Duodenal mucosa (tissue), 2 donors: Measurements from ENCODE around the gene KIF13A.

Experiments
- H3K27ac ChIP-seq: one replicate; pipeline ENCODE4 v1.7.0; 2013; ENCODE audit warnings: low read depth, low read length
- H3K27me3 ChIP-seq, 2 donors: one replicate each; pipeline ENCODE4 v1.7.0; 2013; ENCODE audit warnings: low read length in 2 of 2, control low read depth in 1 of 2; ENCODE audit not compliant: insufficient read depth in 2 of 2, control insufficient read depth in 1 of 2
- H3K36me3 ChIP-seq, 2 donors: one replicate each; pipeline ENCODE4 v1.7.0; 2013; ENCODE audit warnings: low read length in 2 of 2, control low read depth in 1 of 2; ENCODE audit not compliant: insufficient read depth in 2 of 2, control insufficient read depth in 1 of 2
- H3K4me1 ChIP-seq, 2 donors: one replicate each; pipeline ENCODE4 v1.7.0; 2013; ENCODE audit warnings: low read length in 2 of 2, control low read depth in 1 of 2; ENCODE audit not compliant: insufficient read depth in 2 of 2, control insufficient read depth in 1 of 2
- H3K4me3 ChIP-seq, 2 donors: one replicate each; pipeline ENCODE4 v1.7.0; 2013; ENCODE audit warnings: low read length in 2 of 2, low read depth in 1 of 2
- H3K9ac ChIP-seq, 2 donors: one replicate each; pipeline ENCODE4 v1.7.0; 2013; ENCODE audit warnings: low read length in 2 of 2, low read depth in 1 of 2
- H3K9me3 ChIP-seq, 2 donors: one replicate each; pipeline ENCODE4 v1.7.0; 2013; ENCODE audit warnings: low read length in 2 of 2, control low read depth in 1 of 2; ENCODE audit not compliant: control insufficient read depth in 1 of 2

KIF13A gene

DNA sequence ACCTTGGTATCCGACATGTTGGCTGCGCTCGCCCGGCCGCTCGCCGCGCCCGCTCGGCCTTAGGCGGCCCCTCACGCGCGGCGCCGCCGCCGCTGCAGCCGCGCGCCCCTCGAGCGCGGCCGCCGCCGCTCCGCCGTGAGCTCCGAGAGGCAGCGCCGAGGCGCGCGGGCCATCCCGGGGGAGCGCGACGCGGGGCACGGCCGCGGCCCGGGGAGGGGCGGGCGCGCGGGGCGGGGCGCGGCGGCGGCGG, at the start of gene KIF13A:
Gene KIF13A, minus strand, starts transcription at position 189 of the 250 bp plus-strand sequence. Its CDS starts 172 bp downstream, at position 17.
- Histone ChIP-seq H3K4me3 (peak within 1 kb of the TSS; percentile 86 to 95), H3K27me3 (no peaks in the 10 kb centered on the region), H3K4me1 (peaks cover 26% of the 10 kb centered on the region in 2 donors), H3K27ac (peak within 1 kb of the TSS; percentile 79), H3K9ac (peak within 1 kb of the TSS; percentile 76 to 89), H3K9me3 (no peaks in the 10 kb centered on the region), H3K36me3 (peaks cover 0 to 1% of the 10 kb centered on the region in 2 donors)

DNA sequence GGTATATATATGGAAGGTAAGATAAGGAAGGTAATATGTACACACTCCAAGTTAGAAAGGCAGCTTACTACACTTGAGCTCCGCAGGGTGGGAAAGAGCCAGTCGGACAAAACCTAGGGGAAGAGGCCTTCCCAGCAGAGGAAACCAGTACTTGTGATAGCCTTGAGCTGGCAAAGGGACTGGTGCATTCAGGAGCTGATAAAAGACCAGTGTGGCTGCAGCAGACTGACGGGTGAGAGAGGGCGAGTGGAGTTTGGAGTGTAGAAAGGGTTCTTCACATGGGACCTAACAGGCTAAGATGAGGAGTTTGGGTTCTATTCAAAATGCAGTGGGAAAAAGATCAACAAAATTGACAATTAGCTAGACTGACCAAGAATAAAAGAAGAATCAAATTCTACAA, 49.3 kb upstream of the KIF13A start:
- no peak overlapping the region for H3K9ac ChIP-seq
- no peaks in the 10 kb centered on the region for H3K4me1 ChIP-seq
- no peak overlapping the region for H3K4me3 ChIP-seq
- H3K27me3 ChIP-seq, result no peaks in the 10 kb centered on the region
- H3K36me3 ChIP-seq, result no peaks in the 10 kb centered on the region
- no peak overlapping the region for H3K27ac ChIP-seq
- H3K9me3 ChIP-seq, result no peaks in the 10 kb centered on the region

DNA sequence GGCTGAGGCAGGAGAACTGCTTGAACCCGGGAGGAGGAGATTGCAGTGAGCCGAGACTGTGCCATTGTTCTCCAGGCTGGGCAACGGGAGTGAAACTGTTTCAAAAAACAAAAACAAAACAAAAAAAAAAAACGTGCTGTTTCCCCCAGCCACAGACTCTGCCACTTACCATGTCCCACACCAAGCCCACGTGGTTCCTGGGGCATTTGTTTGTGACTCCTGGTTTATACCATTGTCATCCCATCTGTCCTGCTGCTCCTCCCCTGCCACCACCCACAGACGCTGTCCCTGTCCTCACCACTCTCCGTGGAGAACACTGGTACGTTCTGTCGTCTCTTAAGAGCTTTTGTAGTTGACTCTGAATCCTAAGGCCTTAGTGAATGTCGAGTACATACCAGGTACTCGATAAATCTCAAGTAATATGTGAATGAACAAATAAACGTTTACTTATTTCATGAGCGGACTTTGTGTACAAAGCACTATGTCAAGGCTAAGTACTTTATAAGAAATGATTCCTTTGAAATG, 48.0 kb upstream of the KIF13A start:
- no peaks in the 10 kb centered on the region for H3K4me1 ChIP-seq
- no peak overlapping the region for H3K9ac ChIP-seq
- H3K27ac ChIP-seq, result no peak overlapping the region
- H3K9me3 ChIP-seq, result no peaks in the 10 kb centered on the region
- no peaks in the 10 kb centered on the region for H3K36me3 ChIP-seq
- no peak overlapping the region for H3K4me3 ChIP-seq
- no peaks in the 10 kb centered on the region for H3K27me3 ChIP-seq

DNA sequence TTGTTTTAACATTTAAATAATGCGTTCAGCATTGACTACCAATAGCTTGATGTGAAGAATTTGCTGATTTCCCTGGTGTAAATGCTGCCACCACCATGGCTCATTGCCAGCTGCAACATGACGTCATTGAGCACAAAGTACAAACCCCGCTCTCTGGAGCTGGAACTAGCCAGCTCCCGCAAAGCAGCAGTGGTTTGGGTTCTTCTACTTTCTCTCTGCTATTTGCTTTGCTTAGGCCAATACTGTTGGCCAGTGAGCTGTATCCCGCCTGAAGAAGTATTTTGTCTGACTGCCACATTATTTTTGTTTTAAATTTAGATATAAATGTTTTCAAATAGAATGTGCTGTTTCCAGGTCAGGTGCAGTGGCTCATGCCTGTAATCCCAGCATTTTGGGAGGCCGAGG, 47.4 kb upstream of the KIF13A start:
- H3K27ac ChIP-seq, result no peak overlapping the region
- no peaks in the 10 kb centered on the region for H3K36me3 ChIP-seq
- no peaks in the 10 kb centered on the region for H3K4me1 ChIP-seq
- H3K27me3 ChIP-seq, result no peaks in the 10 kb centered on the region
- H3K9me3 ChIP-seq, result no peaks in the 10 kb centered on the region
- no peak overlapping the region for H3K9ac ChIP-seq
- H3K4me3 ChIP-seq, result no peak overlapping the region

DNA sequence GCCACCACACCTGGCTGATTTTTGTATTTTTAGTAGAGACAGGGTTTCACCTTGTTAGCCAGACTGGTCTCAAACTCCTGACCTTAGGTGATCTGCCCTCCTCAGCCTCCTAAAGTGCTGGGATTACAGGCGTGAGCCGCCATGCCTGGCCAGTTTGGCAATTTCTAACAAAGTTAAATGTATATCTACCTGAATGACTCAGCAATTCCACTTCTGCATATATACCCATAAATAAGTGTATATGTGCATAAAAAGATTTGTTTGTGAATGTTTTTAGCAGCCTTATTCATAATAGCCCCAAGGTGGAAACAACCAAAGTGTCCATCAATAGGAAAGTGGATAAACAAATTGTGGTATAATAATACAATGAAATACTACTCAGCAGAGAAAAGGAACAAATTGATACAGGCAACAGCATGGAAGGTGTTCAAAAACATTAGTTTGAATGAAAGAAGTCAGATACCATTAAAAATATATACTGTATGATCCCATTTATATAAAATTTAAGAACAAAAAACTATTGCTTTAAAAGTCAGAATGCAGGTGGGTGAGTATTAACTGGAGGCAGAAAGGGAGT, 44.3 kb upstream of the KIF13A start:
- H3K27me3 ChIP-seq, result no peaks in the 10 kb centered on the region
- H3K4me1 ChIP-seq, result no peaks in the 10 kb centered on the region
- H3K4me3 ChIP-seq, result no peak overlapping the region
- H3K9ac ChIP-seq, result no peak overlapping the region
- H3K36me3 ChIP-seq, result no peaks in the 10 kb centered on the region
- no peak overlapping the region for H3K27ac ChIP-seq
- no peaks in the 10 kb centered on the region for H3K9me3 ChIP-seq

DNA sequence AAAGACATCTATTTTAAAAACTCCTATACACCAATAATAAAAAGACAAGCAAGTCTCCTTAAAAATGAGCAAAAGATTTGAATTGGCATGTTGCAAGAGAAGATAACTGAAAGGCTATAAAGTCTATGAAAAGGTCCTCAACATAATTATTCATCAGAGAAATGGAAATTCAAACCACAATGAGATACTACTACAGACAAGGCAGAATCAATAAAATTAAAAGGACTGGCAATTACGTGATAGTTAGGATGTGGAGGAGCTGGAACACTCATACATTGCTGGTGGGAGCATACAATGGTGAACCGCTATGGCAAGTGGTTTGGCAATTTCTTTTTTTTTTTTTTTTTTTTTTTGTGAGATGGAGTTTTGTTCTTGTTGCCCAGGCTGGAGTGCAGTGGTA, 43.8 kb upstream of the KIF13A start:
- no peak overlapping the region for H3K4me3 ChIP-seq
- H3K27me3 ChIP-seq, result no peaks in the 10 kb centered on the region
- no peaks in the 10 kb centered on the region for H3K9me3 ChIP-seq

DNA sequence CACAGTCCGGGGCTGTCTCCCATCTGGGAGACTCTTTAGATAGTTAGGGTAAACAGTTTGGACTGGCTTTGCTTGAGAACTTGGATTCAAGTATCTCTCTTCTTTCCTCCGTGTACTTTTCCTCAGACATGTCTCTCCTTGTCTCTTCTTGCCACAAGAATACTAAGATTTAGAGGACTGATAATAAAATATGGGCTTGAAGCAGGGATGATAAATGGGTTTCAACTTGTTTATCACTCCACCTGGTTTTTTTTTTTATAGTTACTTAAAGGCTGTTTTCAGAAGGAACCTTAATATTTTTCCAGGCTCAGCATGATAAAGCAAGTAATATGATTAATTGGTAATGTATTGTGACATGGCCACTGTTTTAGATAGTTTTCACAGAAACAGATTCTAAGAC, 40.9 kb upstream of the KIF13A start:
- Histone ChIP-seq H3K27me3 (no peaks in the 10 kb centered on the region), H3K9ac (no peak overlapping the region)

More for the DNA sequence above, 43.8 kb upstream of the KIF13A start:
- Histone ChIP-seq H3K27ac (no peak overlapping the region), H3K36me3 (no peaks in the 10 kb centered on the region), H3K4me1 (no peaks in the 10 kb centered on the region), H3K9ac (no peak overlapping the region)

DNA sequence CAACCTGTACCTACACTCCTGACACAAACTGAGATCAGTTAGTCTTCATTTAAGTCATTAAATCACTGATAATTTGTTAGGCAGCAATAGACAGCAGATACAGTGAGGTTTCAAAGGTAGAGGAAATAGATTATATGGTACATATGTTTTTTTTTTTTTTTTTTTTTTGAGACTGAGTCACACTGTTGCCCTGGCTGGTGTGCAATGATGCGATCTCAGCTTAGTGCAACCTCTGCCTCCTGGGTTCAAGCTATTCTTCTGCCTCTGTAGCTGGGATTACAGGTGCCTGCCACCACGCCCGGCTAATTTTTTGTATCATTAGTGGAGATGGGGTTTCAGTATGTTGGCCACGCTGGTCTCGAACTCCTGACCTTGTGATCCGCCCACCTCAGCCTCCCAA, 38.2 kb upstream of the KIF13A start:
- no peaks in the 10 kb centered on the region for H3K27me3 ChIP-seq

More for the DNA sequence above, 40.9 kb upstream of the KIF13A start:
- Histone ChIP-seq H3K27ac (no peak overlapping the region), H3K36me3 (no peaks in the 10 kb centered on the region), H3K4me1 (no peaks in the 10 kb centered on the region), H3K9me3 (no peaks in the 10 kb centered on the region), H3K4me3 (no peak overlapping the region)

DNA sequence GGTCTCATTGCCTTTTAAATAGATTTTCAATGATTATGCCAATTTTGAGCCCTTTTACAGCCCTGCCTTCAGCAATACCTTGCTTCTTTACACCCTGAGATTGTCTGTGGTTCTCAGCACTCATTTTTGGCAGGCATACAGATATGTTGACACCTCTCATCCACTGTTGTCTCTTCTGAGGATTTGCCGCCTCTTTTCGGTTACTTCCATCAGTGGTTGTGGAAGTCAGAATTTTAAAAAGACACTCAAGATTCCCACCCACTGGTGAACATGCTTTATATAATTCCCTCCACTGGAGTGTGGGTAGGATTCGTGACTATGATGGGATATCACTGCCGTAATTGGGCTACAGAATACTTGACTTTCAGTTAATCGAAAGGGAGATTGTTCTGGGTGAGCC, 37.4 kb upstream of the KIF13A start:
- H3K4me1 ChIP-seq, result no peaks in the 10 kb centered on the region
- no peaks in the 10 kb centered on the region for H3K9me3 ChIP-seq
- H3K36me3 ChIP-seq, result no peaks in the 10 kb centered on the region
- H3K27me3 ChIP-seq, result no peaks in the 10 kb centered on the region
- no peak overlapping the region for H3K27ac ChIP-seq
- H3K9ac ChIP-seq, result no peak overlapping the region
- no peak overlapping the region for H3K4me3 ChIP-seq

More for the DNA sequence above, 38.2 kb upstream of the KIF13A start:
- Histone ChIP-seq H3K27ac (no peak overlapping the region), H3K9ac (no peak overlapping the region), H3K9me3 (no peaks in the 10 kb centered on the region), H3K36me3 (no peaks in the 10 kb centered on the region), H3K4me3 (no peak overlapping the region), H3K4me1 (no peaks in the 10 kb centered on the region)

DNA sequence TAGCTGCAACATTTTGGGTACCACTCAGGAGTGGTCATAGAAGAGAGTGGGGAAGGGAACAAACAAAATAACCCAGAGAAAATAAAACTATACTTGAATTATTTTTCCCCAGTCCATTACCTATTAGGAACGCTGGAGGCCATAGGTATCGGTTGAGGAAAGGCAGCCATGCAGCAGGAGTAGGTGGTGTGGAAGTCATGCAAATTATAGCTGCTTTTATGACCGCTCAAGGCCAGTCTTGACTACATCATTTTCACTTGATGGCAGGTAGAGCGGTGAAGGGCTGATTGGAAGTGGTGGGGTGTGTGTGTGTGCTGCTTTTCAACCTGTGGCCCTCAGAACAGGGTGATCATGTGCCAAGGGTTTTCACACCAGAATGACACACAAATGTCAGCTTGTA, 36.5 kb upstream of the KIF13A start:
- H3K27me3 ChIP-seq, result no peaks in the 10 kb centered on the region
- no peaks in the 10 kb centered on the region for H3K9me3 ChIP-seq
- H3K27ac ChIP-seq, result no peak overlapping the region
- H3K4me1 ChIP-seq, result no peaks in the 10 kb centered on the region
- H3K36me3 ChIP-seq, result no peaks in the 10 kb centered on the region
- no peak overlapping the region for H3K4me3 ChIP-seq
- no peak overlapping the region for H3K9ac ChIP-seq
